SK-N-SH treated with all-trans-retinoic acid at 6 μM for 48 hours (cell line): ENCODE data around the gene EGFLAM.
A peak's percentile ranks its signal among the peaks of the same experiment; 100 is the strongest.

Experiments
- ATAC-seq: fragments of 200-7000 bp; cut with Tn5 transposase; 3 replicates; pipeline ENCODE4 v1.9.1; 2020; ENCODE audit warnings: mild to moderate bottlenecking, moderate library complexity
- BACH2 ChIP-seq: fragments of 250-450 bp; sonication (Bioruptor Pico); IDR thresholded peaks from 2 replicates; pipeline ENCODE4 v1.9.0; 2021; ENCODE audit warnings: mild to moderate bottlenecking, borderline replicate concordance
- ESRRG ChIP-seq: fragments of 250-450 bp; sonication (Bioruptor Pico); IDR thresholded peaks from 2 replicates; pipeline ENCODE4 v1.6.1; 2021; ENCODE audit warnings: mild to moderate bottlenecking
- GLIS3 ChIP-seq: fragments of 250-450 bp; sonication (Bioruptor Pico); IDR thresholded peaks from 2 replicates; pipeline ENCODE4 v1.5.0; 2020; ENCODE audit warnings: mild to moderate bottlenecking, moderate library complexity
- ISL1 ChIP-seq: fragments of 250-450 bp; sonication (Bioruptor Pico); IDR thresholded peaks from 2 replicates; pipeline ENCODE4 v2.1.2; 2022; ENCODE audit warnings: mild to moderate bottlenecking, moderate library complexity
- OSR1 ChIP-seq: fragments of 250-450 bp; sonication (Bioruptor Pico); IDR thresholded peaks from 2 replicates; pipeline ENCODE4 v1.8.0; 2022; ENCODE audit warnings: moderate library complexity, mild to moderate bottlenecking, inconsistent platforms
- RARB ChIP-seq: fragments of 250-450 bp; sonication (Bioruptor Pico); IDR thresholded peaks from 2 replicates; pipeline ENCODE4 v1.8.0; 2021; ENCODE audit warnings: mild to moderate bottlenecking, moderate library complexity
- SNAI2 ChIP-seq: fragments of 250-450 bp; sonication (Bioruptor Pico); IDR thresholded peaks from 2 replicates; pipeline ENCODE4 v1.5.0; 2020; ENCODE audit warnings: mild to moderate bottlenecking, moderate library complexity
- TOX ChIP-seq: fragments of 250-450 bp; sonication (Bioruptor Pico); IDR thresholded peaks from 2 replicates; pipeline ENCODE4 v1.8.0; 2021; ENCODE audit warnings: mild to moderate bottlenecking, moderate library complexity, borderline replicate concordance
- ZFP3 ChIP-seq: fragments of 250-450 bp; sonication (Bioruptor Pico); IDR thresholded peaks from 2 replicates; pipeline ENCODE4 v1.5.0; 2020; ENCODE audit warnings: mild to moderate bottlenecking, moderate library complexity
- ZFP30 ChIP-seq: fragments of 450-650 bp; formaldehyde crosslinking; IDR thresholded peaks from 2 replicates; pipeline ENCODE4 v1.5.0; 2022; ENCODE audit warnings: mild to moderate bottlenecking, moderate library complexity

EGFLAM gene

DNA sequence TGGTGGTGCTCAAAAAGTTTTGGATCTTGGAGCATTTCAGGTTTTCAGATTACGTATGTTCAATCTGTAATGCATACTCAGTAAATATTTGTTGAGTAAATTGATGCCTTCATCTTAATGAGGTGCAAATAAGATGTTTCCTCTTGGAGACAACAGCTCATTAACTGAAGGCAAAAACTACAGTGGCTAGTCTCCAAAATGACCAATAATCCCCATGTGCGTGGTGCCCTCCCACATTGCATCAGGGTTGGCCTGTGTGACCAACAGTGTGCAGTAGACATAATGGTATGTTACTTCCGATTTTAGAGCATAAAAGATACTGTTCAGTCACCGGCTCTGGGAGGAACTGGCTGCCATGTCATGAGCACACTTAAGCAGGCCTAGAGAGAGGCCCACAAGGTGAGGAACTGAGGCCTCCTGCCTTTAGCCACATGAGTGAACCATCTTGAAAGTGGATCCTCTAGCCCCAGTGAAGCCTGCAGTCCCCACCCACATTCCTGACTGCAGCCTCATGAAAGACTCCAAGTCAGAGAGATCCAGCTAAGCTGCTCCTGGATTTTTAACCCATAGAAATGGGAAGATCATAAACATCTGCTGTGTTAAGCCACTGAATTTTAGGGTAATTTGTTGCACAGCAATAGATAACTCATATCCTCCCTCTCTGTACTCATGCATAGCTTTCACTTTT is 242.4 kb downstream of the EGFLAM start:
- TF ChIP-seq ESRRG (CRISPR knock-in tag) (no peak), ZFP3 (CRISPR knock-in tag) (no peak), GLIS3 (CRISPR knock-in tag) (no peak), ZFP30 (no peak), RARB (CRISPR knock-in tag) (no peak), OSR1 (no peak), BACH2 (CRISPR knock-in tag) (no peak), TOX (CRISPR knock-in tag) (no peak)
- ATAC-seq = peak; percentile 87

DNA sequence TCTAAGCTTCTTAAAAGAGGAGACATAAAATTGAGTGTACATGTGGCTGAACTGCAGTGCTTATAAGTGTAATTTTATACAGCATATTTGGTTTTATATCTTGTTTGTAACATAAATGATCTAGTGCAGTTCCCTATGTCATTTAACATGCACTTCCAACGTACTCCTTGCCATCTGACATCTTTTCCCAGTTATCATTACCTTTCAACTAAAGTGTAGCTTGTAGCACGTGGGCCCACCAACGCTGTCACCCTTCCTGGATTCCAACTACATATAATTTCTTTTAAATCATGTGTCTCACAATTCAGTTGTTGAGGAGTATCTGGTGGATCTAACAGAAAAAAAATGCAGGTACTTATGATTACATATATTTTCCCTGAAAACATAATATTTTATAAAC is 247.9 kb downstream of the EGFLAM start:
- no peak for TF ChIP-seq TOX (CRISPR knock-in tag)
- TF ChIP-seq, all 23 proteins: peak for 0
- ATAC-seq = no peak

DNA sequence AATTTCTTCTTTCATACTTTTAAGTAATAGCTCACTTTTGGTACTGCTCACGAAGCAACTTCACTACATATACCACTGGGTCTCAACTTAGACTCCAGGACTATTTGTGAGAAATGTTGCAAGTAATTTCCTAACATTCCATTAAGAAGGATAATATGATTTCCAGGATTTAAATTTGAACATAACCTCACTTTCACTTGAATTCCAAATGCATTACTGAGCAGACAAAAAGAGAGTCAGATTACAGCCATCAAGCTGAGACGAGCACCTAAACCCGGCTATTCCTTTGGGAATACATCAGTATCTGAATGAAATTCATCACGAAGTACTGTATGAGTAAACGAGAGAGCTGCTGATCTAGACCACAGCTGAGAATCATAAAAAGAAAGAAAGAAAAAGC is 250.8 kb downstream of the EGFLAM start:
- ATAC-seq = peak; percentile 92
- TF ChIP-seq SNAI2 (0 out of 2 replicates have a peak, but pooled peaks have one; percentile 21), ISL1 (CRISPR knock-in tag) (peak; percentile 89), TOX (CRISPR knock-in tag) (no peak)
